Heart left ventricle (tissue), 16 donors: Measurements from ENCODE around the gene ENO1. TPM values are rescaled to one million over a fixed set of nuclear protein-coding genes. Genes with fewer than 3 reads are reported as not detected.

Experiments
- ATAC-seq, 4 donors: fragments of 200-7000 bp; cut with Tn5 transposase; one replicate each; pipeline ENCODE4 v1.9.1; 2020 to 2022; ENCODE audit warnings: moderate library complexity in 4 of 4, mild to moderate bottlenecking in 3 of 4, moderate number of reproducible peaks in 1 of 4
- DNase-seq, 5 donors: peaks; one replicate each; pipeline ENCODE4 v3.0.0-alpha.2; 2020
- H3K27ac ChIP-seq, 12 donors: fragments of 200-600 bp; sonication (generic) in 4 of 12; one replicate each; pipeline versions ENCODE4 v1.5.0 to v1.8.0; 2016 to 2022; ENCODE audit warnings: mild to moderate bottlenecking in 2 of 12
- H3K27me3 ChIP-seq, 9 donors: fragments of 200-600 bp; sonication (generic) in 2 of 9; one replicate each; pipeline versions ENCODE4 v1.5.1 to v1.8.0; 2016 to 2022; ENCODE audit warnings: mild to moderate bottlenecking in 3 of 9
- H3K36me3 ChIP-seq, 9 donors: fragments of 200-600 bp; sonication (generic) in 2 of 9; one replicate each; pipeline versions ENCODE4 v1.5.0 to v1.8.0; 2018 to 2022; ENCODE audit warnings: mild to moderate bottlenecking in 2 of 9
- H3K4me1 ChIP-seq, 12 donors: fragments of 200-600 bp; sonication (generic) in 4 of 12; one replicate each; pipeline versions ENCODE4 v1.5.0 to v1.8.0; 2016 to 2022; ENCODE audit warnings: mild to moderate bottlenecking in 3 of 12
- H3K4me3 ChIP-seq, 12 donors: fragments of 200-600 bp; sonication (generic) in 4 of 12; one replicate each; pipeline versions ENCODE4 v1.5.0 to v1.8.0; 2017 to 2022; ENCODE audit warnings: mild to moderate bottlenecking in 9 of 12, moderate library complexity in 4 of 12
- H3K9me3 ChIP-seq, 12 donors: fragments of 200-600 bp; sonication (generic) in 4 of 12; one replicate each; pipeline versions ENCODE4 v1.5.0 to v1.8.0; 2016 to 2022; ENCODE audit warnings: mild to moderate bottlenecking in 1 of 12
- POLR2A ChIP-seq, 2 donors: fragments of 450-650 bp; IDR thresholded peaks; one replicate each; pipeline ENCODE4 v1.6.1; 2017; ENCODE audit warnings: antibody characterized with exemption in 2 of 2, mild to moderate bottlenecking in 2 of 2, moderate library complexity in 2 of 2
- WGBS, 4 donors: extraction: QIAGEN DNeasy Blood & Tissue Kit in 2 of 4; methylation state at CpG; one replicate each; pipeline versions ENCODE4 v1.1.5 to v1.1.7; 2013 to 2018; 5-methylcytosine and 5-hydroxymethylcytosine counted together
- intact Hi-C, 10 donors: fragments of 100-400 bp; cut with DNase I; formaldehyde crosslinking; loops; one replicate each; pipeline versions ENCODE4 v1.11.1 to v1.14.2; 2022
- polyA plus RNA-seq, 2 donors: library from polyadenylated mRNA; stranded (reverse); fragments of 200-250 nt; gene quantifications; one replicate each; pipeline ENCODE4 v1.2.3, GENCODE V29; 2013
- total RNA-seq, 9 donors: library from RNA; depleted of rRNA in 2 of 9; stranded (reverse); fragments of >200 nt in 2 of 9; fragmentation: NEBNext Ultra II Directional in 3 of 9; extraction: Animal tissue kit (Norgen Biotek cat#: 25700) in 3 of 9; gene quantifications; one replicate each; pipeline versions ENCODE4 v1.1.0 to v1.2.4, GENCODE V29; 2016 to 2023
- TF ChIP-seq, protein P1 (sequence below), 12 donors: fragments of 200-600 bp; sonication (generic) in 4 of 12; IDR thresholded peaks; one replicate each; pipeline versions ENCODE4 v1.5.0 to v1.8.0; 2018 to 2022; ENCODE audit warnings: antibody characterized with exemption in 12 of 12, mild to moderate bottlenecking in 5 of 12
- donor health status: ischemic (EF 13 %, LVEDD 7.1; RV severe dilation, severe dysfunction).
- donor health status: healthy with polysubstance abuse.
- donor health status: DM: no; HTN: yes; CAD: no.
- donor health status: DM: no; HTN: no; CAD: no.
- donor health status: ischemic (EF 25% LVEDD 6.9; RV normal size, moderate dysfunction).
- donor health status: ischemic (EF 25% LVEDD 5.7; RV mildly dilated, moderate dysfunction).
- donor health status: healthy.
- donor health status: DM: yes; HTN: yes; CAD: no.
- donor health status: ischemic (EF 35%, LVEDD 5.7; RV mildly dilated, moderate dysfunction).
- donor health status: nonischemic (EF 11% LVEDD 7.7; RV severe dilation, severe dysfunction).
- donor health status: DM: yes; HTN: yes; CAD: no.
- donor health status: PGD.
- donor health status: ischemic (EF 29% LVEDD 5.4; RV normal size, mild dysfunction).
- donor health status: nonischemic (EF 23%, LVEDD 6.1; RV moderate dilation, normal function).

ENO1 gene
- total and polyA plus RNA-seq, 11 donors, result 71.1 to 557 (median 174) TPM

DNA sequence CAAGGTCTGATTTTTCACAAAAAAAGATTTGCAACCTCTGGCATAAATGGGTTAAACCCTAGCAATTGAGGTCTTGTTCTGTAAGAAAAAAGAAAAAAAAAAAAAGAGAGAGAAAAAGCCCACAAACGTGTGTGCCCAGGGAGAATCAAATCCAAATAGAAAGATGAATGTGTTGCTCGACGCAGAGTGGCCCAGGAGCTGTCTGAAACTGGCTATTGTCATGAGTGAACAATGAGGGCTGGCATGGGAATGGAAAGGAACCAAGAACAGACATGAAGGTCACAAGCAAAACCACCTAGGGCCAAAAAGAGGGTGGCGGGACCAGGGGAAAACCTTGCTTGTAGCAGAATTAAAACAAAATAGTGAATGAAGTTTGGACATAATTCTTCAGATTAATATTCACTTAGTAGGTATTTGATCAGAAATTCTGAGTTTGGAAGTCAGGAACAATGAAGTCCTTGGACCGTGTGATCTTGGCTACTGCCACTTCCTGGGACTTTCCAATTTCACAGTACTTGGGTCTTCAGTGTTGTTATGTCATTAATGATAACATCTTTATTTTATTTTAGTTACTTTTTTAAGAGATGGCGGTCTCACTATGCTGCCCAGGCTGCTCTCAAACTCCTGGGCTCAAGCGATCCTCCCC, 3.1 kb downstream of the ENO1 start:
- Histone ChIP-seq H3K27ac (peak overlapping the region in 11 of 12 donors; percentile 38 to 100 (median 61)), H3K36me3 (peaks cover 3 to 59% (median 46%) of the 10 kb centered on the region in 9 donors), H3K4me1 (peaks cover 7 to 78% (median 56%) of the 10 kb centered on the region in 12 donors), H3K27me3 (no peaks in the 10 kb centered on the region), H3K4me3 (peak overlapping the region in 1 of 12 donors; percentile 84), H3K9me3 (no peaks in the 10 kb centered on the region)
- DNase-seq (peak in 3 of 5 donors; percentile 26 to 44 (median 41)), ATAC-seq (no peak)
- TF ChIP-seq POLR2A (IDR thresholded peaks at IDR 0.05), result no peak
- TF ChIP-seq, protein P1, sequence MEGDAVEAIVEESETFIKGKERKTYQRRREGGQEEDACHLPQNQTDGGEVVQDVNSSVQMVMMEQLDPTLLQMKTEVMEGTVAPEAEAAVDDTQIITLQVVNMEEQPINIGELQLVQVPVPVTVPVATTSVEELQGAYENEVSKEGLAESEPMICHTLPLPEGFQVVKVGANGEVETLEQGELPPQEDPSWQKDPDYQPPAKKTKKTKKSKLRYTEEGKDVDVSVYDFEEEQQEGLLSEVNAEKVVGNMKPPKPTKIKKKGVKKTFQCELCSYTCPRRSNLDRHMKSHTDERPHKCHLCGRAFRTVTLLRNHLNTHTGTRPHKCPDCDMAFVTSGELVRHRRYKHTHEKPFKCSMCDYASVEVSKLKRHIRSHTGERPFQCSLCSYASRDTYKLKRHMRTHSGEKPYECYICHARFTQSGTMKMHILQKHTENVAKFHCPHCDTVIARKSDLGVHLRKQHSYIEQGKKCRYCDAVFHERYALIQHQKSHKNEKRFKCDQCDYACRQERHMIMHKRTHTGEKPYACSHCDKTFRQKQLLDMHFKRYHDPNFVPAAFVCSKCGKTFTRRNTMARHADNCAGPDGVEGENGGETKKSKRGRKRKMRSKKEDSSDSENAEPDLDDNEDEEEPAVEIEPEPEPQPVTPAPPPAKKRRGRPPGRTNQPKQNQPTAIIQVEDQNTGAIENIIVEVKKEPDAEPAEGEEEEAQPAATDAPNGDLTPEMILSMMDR (IDR thresholded peaks at IDR 0.05), result no peak
- intact Hi-C loops, result no loop called here
- WGBS, 4 donors, result 38 to 40% (median 39%) methylated on average over 7 of the region's 7 CpGs

DNA sequence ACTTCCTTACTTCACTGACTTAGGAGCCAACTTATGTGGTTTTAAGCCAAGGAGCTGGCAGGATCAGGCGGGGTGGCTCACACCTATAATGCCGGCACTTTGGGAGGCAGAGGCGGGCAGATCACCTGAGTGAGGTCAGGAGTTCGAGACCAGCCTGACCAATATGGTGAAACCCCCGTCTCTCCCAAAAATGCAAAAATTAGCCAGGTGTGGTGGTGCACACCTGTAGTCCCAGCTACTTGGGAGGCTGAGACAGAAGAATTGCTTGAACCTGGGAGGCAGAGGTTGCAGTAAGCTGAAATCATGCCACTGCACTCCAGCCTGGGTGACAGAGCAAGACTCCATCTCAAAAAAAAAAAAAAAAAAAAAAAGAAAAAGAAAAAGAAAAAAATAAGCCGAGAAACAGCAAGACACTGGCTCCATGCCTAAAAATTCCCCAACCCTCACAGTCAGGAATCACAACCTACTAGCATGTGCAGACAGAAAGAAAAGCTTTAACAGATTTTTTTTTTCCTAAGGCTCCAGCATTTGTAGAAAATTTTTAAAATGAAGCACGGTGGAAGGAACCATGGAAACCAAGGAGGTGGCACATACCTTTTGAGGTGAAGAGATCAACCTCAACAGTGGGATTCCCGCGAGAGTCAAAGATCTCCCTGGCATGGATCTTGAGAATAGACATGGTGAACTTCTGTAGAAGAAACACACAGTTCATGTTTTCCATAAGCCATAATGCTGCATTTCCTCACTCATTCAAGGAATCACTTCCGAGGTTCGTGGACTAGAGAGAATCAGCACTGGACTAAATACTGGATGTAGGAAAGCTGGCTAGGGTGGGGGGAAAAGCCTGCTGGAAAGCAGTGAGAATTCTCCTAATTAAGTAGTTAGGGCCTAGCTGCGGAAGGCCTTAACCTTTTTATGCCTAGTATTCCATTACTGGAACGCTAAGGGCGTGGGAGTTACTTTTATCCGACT, 4.0 kb downstream of the ENO1 start:
- intact Hi-C loops, result no loop called here
- Histone ChIP-seq H3K4me1 (peaks cover 7 to 71% (median 50%) of the 10 kb centered on the region in 12 donors), H3K27me3 (no peaks in the 10 kb centered on the region), H3K4me3 (peak overlapping the region in 1 of 12 donors; percentile 84), H3K27ac (peak overlapping the region in 11 of 12 donors; percentile 38 to 100 (median 61)), H3K36me3 (peaks cover 4 to 67% (median 54%) of the 10 kb centered on the region in 9 donors), H3K9me3 (no peaks in the 10 kb centered on the region)
- DNase-seq (no peak), ATAC-seq (no peak)
- no peak for TF ChIP-seq POLR2A (IDR thresholded peaks at IDR 0.05)
- TF ChIP-seq, protein P1 (IDR thresholded peaks at IDR 0.05), result no peak
- 76 to 83% (median 80%) methylated on average over 15 of the region's 15 CpGs for whole genome bisulfite sequencing, 4 donors

DNA sequence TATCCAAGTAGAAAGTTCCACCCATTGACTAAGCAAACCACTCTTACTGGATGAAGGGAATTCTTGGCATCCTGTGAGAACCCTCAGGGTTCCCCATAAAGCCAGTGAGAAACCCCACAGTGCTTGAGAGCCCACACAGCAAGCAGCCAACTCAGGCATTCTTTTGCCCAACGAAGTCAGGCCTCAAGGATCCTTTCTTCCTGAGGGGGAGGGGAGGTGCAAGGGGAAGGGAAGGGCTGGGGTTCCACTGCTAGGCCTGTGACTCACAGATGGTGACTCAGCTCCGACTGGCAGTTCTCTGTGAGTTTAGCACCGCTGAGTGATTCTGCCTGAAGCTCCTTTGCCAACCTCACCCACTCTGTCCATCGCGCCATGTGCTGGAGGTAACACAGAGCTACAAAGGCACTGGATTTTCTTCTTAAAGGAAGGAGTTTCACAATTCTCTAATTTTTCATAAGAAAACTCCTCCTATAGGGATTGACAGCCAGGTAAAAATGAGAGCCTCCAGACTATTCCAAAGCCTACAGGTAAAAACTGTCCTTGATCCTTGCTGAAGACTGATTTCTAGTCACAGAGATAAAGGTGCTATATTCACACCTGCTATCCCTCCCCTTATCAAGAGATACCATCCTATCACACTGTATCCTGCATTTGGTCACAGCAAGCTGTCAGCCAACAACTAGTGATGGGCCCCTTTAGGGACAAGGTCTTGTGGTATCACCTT, 4.8 kb downstream of the ENO1 start:
- Histone ChIP-seq H3K9me3 (no peaks in the 10 kb centered on the region), H3K36me3 (peaks cover 4 to 76% (median 62%) of the 10 kb centered on the region in 9 donors), H3K4me3 (peak overlapping the region in 1 of 12 donors; percentile 6), H3K27me3 (no peaks in the 10 kb centered on the region), H3K27ac (peak overlapping the region in 11 of 12 donors; percentile 12 to 100 (median 38)), H3K4me1 (peaks cover 7 to 67% (median 48%) of the 10 kb centered on the region in 12 donors)
- TF ChIP-seq POLR2A (IDR thresholded peaks at IDR 0.05), result no peak
- TF ChIP-seq, protein P1 (IDR thresholded peaks at IDR 0.05), result no peak
- DNase-seq, result peak; percentile 69 to 93 (median 73)
- WGBS, 4 donors, result 21 to 38% (median 30%) methylated on average over 5 of the region's 5 CpGs
- intact Hi-C loops, result loop anchor here in 1 of 10 donors (2.0 kb wide), 1 partner anchor 15 kb away; no protein-coding TSS in a partner anchor
- peak in 3 of 4 donors; percentile 65 to 76 (median 69) for ATAC-seq
